HL-60 (cell line): Measurements from ENCODE around the gene ASTN2.

Experiments
- DNase-seq, 2 experiments: peaks; one replicate each; pipeline ENCODE4 v3.0.0-alpha.2; 2010 to 2020; ENCODE audit warnings: low read depth in 1 of 2, low spot score in 1 of 2
- H3K27ac ChIP-seq: fragments of 250-450 bp; sonication (Bioruptor Pico); replicated peaks from 2 replicates; pipeline ENCODE4 v1.5.1; 2020; ENCODE audit warnings: mild to moderate bottlenecking, moderate library complexity
- H3K27me3 ChIP-seq: fragments of 250-450 bp; sonication (Bioruptor Pico); 2 replicates; pipeline ENCODE4 v1.5.1; 2021; ENCODE audit warnings: mild to moderate bottlenecking, moderate library complexity; ENCODE audit not compliant: insufficient read depth, poor library complexity, severe bottlenecking
- H3K4me3 ChIP-seq: replicated peaks from 2 replicates; pipeline ENCODE4 v1.5.1; 2011; ENCODE audit warnings: mild to moderate bottlenecking, control low read depth, low read length; ENCODE audit not compliant: insufficient read depth
- CTCF ChIP-seq: IDR thresholded peaks from one replicate; pipeline ENCODE4 v1.5.1; 2011; ENCODE audit warnings: low read length, control low read depth, inconsistent platforms; ENCODE audit not compliant: insufficient read depth
- GABPA ChIP-seq: IDR thresholded peaks from 2 replicates; pipeline ENCODE4 v1.6.1; 2012; ENCODE audit warnings: low read depth
- POLR2AphosphoS5 ChIP-seq: IDR thresholded peaks from 2 replicates; pipeline ENCODE4 v1.6.1; 2012; ENCODE audit warnings: low read depth
- REST ChIP-seq: IDR thresholded peaks from 2 replicates; pipeline ENCODE4 v1.6.1; 2012; ENCODE audit warnings: low read depth; ENCODE audit not compliant: insufficient replicate concordance
- SPI1 ChIP-seq: IDR thresholded peaks from 2 replicates; pipeline ENCODE4 v1.6.1; 2012; ENCODE audit warnings: low read depth, mild to moderate bottlenecking, borderline replicate concordance

ASTN2 gene

GRCh38 chr9:117134826-117135500, 279.9 kb downstream of the ASTN2 start:
- Histone ChIP-seq H3K4me3 (no peak overlapping the region), H3K27me3 (no peaks in the 10 kb centered on the region), H3K27ac (no peak overlapping the region)
- no peak for TF ChIP-seq GABPA
- no peak for TF ChIP-seq SPI1
- no peak for TF ChIP-seq CTCF
- no peak for TF ChIP-seq POLR2AphosphoS5
- TF ChIP-seq REST: no peak
- DNase-seq: no peak

- Histone ChIP-seq H3K27me3 (no peaks in the 10 kb centered on the region), H3K4me3 (no peak overlapping the region), H3K27ac (no peak overlapping the region)
- DNase-seq: no peak
- TF ChIP-seq GABPA (no peak), POLR2AphosphoS5 (no peak), REST (no peak), SPI1 (no peak), CTCF (no peak)
Measured at GRCh38 chr9:117126871-117127270, 288.0 kb downstream of the ASTN2 start.

- no peak for DNase-seq
Measured at GRCh38 chr9:117125531-117125930, 289.3 kb downstream of the ASTN2 start.

More at GRCh38 chr9:117125531-117125930, 289.3 kb downstream of the ASTN2 start:
- no peak for TF ChIP-seq POLR2AphosphoS5
- TF ChIP-seq CTCF: no peak
- no peak for TF ChIP-seq SPI1
- TF ChIP-seq GABPA: no peak
- no peak for TF ChIP-seq REST
- Histone ChIP-seq H3K27me3 (no peaks in the 10 kb centered on the region), H3K27ac (no peak overlapping the region), H3K4me3 (no peak overlapping the region)
